VCaP (cell line): ENCODE data around the gene PAXX.

Source experiments
- H3K27ac ChIP-seq: fragments of 450-650 bp; 2 replicates; pipeline ENCODE4 v1.5.1; 2017
- TF ChIP-seq, protein P1 (sequence below): fragments of 450-650 bp; conservative IDR thresholded peaks from 2 replicates; pipeline ENCODE4 v1.5.1; 2017; ENCODE audit warnings: mild to moderate bottlenecking, moderate library complexity

Gene PAXX

GRCh38 chr9:136955943-136956335 is 36.3 kb upstream of the PAXX start:
- TF ChIP-seq, protein P1, sequence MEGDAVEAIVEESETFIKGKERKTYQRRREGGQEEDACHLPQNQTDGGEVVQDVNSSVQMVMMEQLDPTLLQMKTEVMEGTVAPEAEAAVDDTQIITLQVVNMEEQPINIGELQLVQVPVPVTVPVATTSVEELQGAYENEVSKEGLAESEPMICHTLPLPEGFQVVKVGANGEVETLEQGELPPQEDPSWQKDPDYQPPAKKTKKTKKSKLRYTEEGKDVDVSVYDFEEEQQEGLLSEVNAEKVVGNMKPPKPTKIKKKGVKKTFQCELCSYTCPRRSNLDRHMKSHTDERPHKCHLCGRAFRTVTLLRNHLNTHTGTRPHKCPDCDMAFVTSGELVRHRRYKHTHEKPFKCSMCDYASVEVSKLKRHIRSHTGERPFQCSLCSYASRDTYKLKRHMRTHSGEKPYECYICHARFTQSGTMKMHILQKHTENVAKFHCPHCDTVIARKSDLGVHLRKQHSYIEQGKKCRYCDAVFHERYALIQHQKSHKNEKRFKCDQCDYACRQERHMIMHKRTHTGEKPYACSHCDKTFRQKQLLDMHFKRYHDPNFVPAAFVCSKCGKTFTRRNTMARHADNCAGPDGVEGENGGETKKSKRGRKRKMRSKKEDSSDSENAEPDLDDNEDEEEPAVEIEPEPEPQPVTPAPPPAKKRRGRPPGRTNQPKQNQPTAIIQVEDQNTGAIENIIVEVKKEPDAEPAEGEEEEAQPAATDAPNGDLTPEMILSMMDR = no peak
- no peak overlapping the region for H3K27ac ChIP-seq

DNA sequence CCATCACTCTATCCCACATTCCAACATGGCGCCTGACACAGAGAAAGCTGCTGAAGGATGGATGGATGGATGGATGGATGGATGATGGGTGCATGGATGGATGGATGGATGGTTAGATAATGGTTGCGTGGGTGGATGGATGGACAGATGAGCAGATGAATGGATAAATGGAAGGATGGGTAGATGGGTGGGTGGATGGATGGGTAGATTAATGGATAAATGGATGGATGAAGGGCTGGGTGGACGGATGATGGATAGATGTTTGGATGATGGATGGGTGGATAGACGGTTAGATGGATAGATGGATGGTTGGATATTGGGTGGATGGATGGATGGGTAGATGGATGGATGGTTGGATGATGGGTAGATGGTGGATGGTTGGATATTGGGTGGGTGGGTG is 35.6 kb upstream of the PAXX start:
- H3K27ac ChIP-seq = no peak overlapping the region

DNA sequence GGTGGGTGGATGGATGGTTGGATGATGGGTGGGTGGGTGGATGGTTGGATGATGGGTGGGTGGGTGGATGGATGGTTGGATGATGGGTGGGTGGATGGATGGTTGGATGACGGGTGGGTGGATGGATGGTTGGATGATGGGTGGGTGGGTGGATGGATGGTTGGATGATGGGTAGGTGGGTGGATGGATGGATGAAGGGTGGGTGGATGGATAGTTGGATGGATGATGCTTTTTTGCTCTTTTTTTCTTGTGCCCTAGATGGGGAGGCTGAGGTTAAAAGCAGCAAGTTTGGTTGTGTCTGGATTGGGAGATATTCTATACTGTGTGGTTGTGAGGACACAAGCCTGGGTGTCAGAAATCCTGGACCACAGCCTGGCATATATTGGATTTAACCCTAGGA is 34.8 kb upstream of the PAXX start:
- TF ChIP-seq, protein P1 = no peak

More for the DNA sequence above, 35.6 kb upstream of the PAXX start:
- TF ChIP-seq, protein P1 = no peak

GRCh38 chr9:136957901-136958300 is 34.3 kb upstream of the PAXX start:
- TF ChIP-seq, protein P1 = no peak

More for the DNA sequence above, 34.8 kb upstream of the PAXX start:
- H3K27ac ChIP-seq = no peak overlapping the region

DNA sequence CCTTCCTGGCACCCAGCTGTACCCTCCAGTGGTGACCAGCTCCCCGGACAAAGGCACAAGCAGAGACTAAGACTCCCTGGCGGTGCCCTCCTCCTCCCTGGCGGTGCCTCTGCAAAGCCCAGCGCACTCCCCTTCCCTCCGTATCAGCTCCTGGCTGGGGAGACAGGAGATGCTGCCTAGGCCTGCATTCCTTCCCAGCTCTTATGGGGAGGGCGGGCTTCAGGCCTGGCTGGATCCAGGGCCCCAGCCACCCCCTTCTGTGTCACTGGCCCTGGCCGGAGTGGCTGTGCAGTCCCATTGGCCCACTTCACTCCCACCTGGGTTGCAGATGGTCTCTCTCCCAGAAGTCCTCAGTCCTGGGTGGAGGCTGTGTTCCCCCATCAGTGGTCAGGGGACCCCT is 33.7 kb upstream of the PAXX start:
- H3K27ac ChIP-seq = no peak overlapping the region
- TF ChIP-seq, protein P1 = no peak

More at GRCh38 chr9:136957901-136958300, 34.3 kb upstream of the PAXX start:
- no peak overlapping the region for H3K27ac ChIP-seq

- no peak overlapping the region for H3K27ac ChIP-seq
Observed at GRCh38 chr9:136958898-136959850, 33.0 kb upstream of the PAXX start.

More at GRCh38 chr9:136958898-136959850, 33.0 kb upstream of the PAXX start:
- TF ChIP-seq, protein P1 = no peak
